Measurements from ENCODE around the gene CHIA. TPM values are rescaled to one million over a fixed set of nuclear protein-coding genes. Genes with fewer than 3 reads are reported as not detected.
A peak's percentile ranks its signal among the peaks of the same experiment; 100 is the strongest.

CHIA gene
- total RNA-seq, 1 donor from 2014 or later, result not detected

GRCh38 chr1:111279144-111279543, 11.5 kb upstream of the CHIA start:
- H2AFZ ChIP-seq (ENCODE audit: low read depth, low read length), result no peak overlapping the region
- Mint-ChIP-seq H3K36me3 (ENCODE audit: low read depth, unreplicated experiment) (no peaks in the 10 kb centered on the region), H3K4me3 (ENCODE audit: unreplicated experiment) (no peak overlapping the region), H3K27me3 (ENCODE audit: low read depth, unreplicated experiment) (no peaks in the 10 kb centered on the region), H3K9me3 (ENCODE audit: unreplicated experiment) (no peaks in the 10 kb centered on the region), H3K27ac (ENCODE audit: unreplicated experiment) (no peak overlapping the region), H3K4me1 (ENCODE audit: low read depth, unreplicated experiment) (peaks cover 19% of the 10 kb centered on the region)
- H3K4me1 ChIP-seq (ENCODE audit: insufficient read depth, low read length), result no peaks in the 10 kb centered on the region
- FAIRE-seq, result no peak
- H3K9ac ChIP-seq (ENCODE audit: low read length), result no peak overlapping the region
- no peaks in the 10 kb centered on the region for H3K36me3 ChIP-seq (ENCODE audit: insufficient read depth, low read length)
- TF ChIP-seq CTCF (IDR thresholded peaks at IDR 0.05; ENCODE audit: insufficient read depth, low read depth, low read length) (no peak), EZH2 (IDR thresholded peaks at IDR 0.05; ENCODE audit: insufficient read depth, low read length) (no peak)
- H3K27me3 ChIP-seq (ENCODE audit: insufficient read depth, low read length), result no peaks in the 10 kb centered on the region
- H3K9me3 ChIP-seq (ENCODE audit: insufficient read depth, low read depth, low read length), result no peaks in the 10 kb centered on the region
- no peak overlapping the region for H3K27ac ChIP-seq (ENCODE audit: low read depth, low read length)
- no peak overlapping the region for H3K4me3 ChIP-seq (ENCODE audit: insufficient read depth, low read depth, low read length)
- no peak overlapping the region for H3K4me2 ChIP-seq (ENCODE audit: low read length)
- H4K20me1 ChIP-seq (ENCODE audit: insufficient read depth, low read length), result no peaks in the 10 kb centered on the region
- no peak for DNase-seq (ENCODE audit: low read depth)
- H3K79me2 ChIP-seq (ENCODE audit: insufficient read depth, low read length), result no peaks in the 10 kb centered on the region

- no peaks in the 10 kb centered on the region for H3K27me3 ChIP-seq (ENCODE audit: insufficient read depth, low read length)
- no peaks in the 10 kb centered on the region for H3K4me1 ChIP-seq (ENCODE audit: insufficient read depth, low read length)
- Mint-ChIP-seq H3K4me3 (ENCODE audit: unreplicated experiment) (no peak overlapping the region), H3K27me3 (ENCODE audit: low read depth, unreplicated experiment) (no peaks in the 10 kb centered on the region), H3K9me3 (ENCODE audit: unreplicated experiment) (no peaks in the 10 kb centered on the region), H3K4me1 (ENCODE audit: low read depth, unreplicated experiment) (peaks cover 17% of the 10 kb centered on the region), H3K27ac (ENCODE audit: unreplicated experiment) (peak overlapping the region; percentile 13), H3K36me3 (ENCODE audit: low read depth, unreplicated experiment) (no peaks in the 10 kb centered on the region)
- no peak for TF ChIP-seq CTCF (IDR thresholded peaks at IDR 0.05; ENCODE audit: insufficient read depth, low read depth, low read length)
- TF ChIP-seq EZH2 (IDR thresholded peaks at IDR 0.05; ENCODE audit: insufficient read depth, low read length), result no peak
- H4K20me1 ChIP-seq (ENCODE audit: insufficient read depth, low read length), result no peaks in the 10 kb centered on the region
- no peaks in the 10 kb centered on the region for H3K79me2 ChIP-seq (ENCODE audit: insufficient read depth, low read length)
- H3K9ac ChIP-seq (ENCODE audit: low read length), result no peak overlapping the region
- DNase-seq (ENCODE audit: low read depth) (no peak), FAIRE-seq (no peak)
- no peak overlapping the region for H3K4me2 ChIP-seq (ENCODE audit: low read length)
- no peak overlapping the region for H3K27ac ChIP-seq (ENCODE audit: low read depth, low read length)
- no peak overlapping the region for H2AFZ ChIP-seq (ENCODE audit: low read depth, low read length)
- H3K36me3 ChIP-seq (ENCODE audit: insufficient read depth, low read length), result no peaks in the 10 kb centered on the region
- H3K9me3 ChIP-seq (ENCODE audit: insufficient read depth, low read depth, low read length), result no peaks in the 10 kb centered on the region
- no peak overlapping the region for H3K4me3 ChIP-seq (ENCODE audit: insufficient read depth, low read depth, low read length)
These were observed 10.4 kb upstream of the CHIA start for GRCh38 chr1:111280267-111280666.

- TF ChIP-seq CTCF (IDR thresholded peaks at IDR 0.05; ENCODE audit: insufficient read depth, low read depth, low read length) (no peak), EZH2 (IDR thresholded peaks at IDR 0.05; ENCODE audit: insufficient read depth, low read length) (no peak)
- no peak overlapping the region for H3K27ac ChIP-seq (ENCODE audit: low read depth, low read length)
- H3K4me3 Mint-ChIP-seq (ENCODE audit: unreplicated experiment), result no peak overlapping the region
These were observed 9.2 kb upstream of the CHIA start for GRCh38 chr1:111281411-111281810.

More at GRCh38 chr1:111281411-111281810, 9.2 kb upstream of the CHIA start:
- Histone ChIP-seq H3K36me3 (ENCODE audit: insufficient read depth, low read length) (no peaks in the 10 kb centered on the region), H3K9me3 (ENCODE audit: insufficient read depth, low read depth, low read length) (no peaks in the 10 kb centered on the region), H4K20me1 (ENCODE audit: insufficient read depth, low read length) (no peaks in the 10 kb centered on the region), H3K27me3 (ENCODE audit: insufficient read depth, low read length) (peaks cover 4% of the 10 kb centered on the region), H3K4me3 (ENCODE audit: insufficient read depth, low read depth, low read length) (no peak overlapping the region), H3K9ac (ENCODE audit: low read length) (no peak overlapping the region), H3K4me2 (ENCODE audit: low read length) (no peak overlapping the region), H3K4me1 (ENCODE audit: insufficient read depth, low read length) (no peaks in the 10 kb centered on the region), H2AFZ (ENCODE audit: low read depth, low read length) (no peak overlapping the region), H3K79me2 (ENCODE audit: insufficient read depth, low read length) (no peaks in the 10 kb centered on the region)
- Mint-ChIP-seq H3K36me3 (ENCODE audit: low read depth, unreplicated experiment) (no peaks in the 10 kb centered on the region), H3K9me3 (ENCODE audit: unreplicated experiment) (no peaks in the 10 kb centered on the region), H3K27ac (ENCODE audit: unreplicated experiment) (peak overlapping the region; percentile 51), H3K4me1 (ENCODE audit: low read depth, unreplicated experiment) (peaks cover 17% of the 10 kb centered on the region), H3K27me3 (ENCODE audit: low read depth, unreplicated experiment) (no peaks in the 10 kb centered on the region)
- FAIRE-seq (no peak), DNase-seq (ENCODE audit: low read depth) (peak; percentile 16)

Data from astrocyte (in vitro differentiated cells and primary cell).